ENCODE results near the gene GNG4.
A peak's percentile ranks its signal among the peaks of the same experiment; 100 is the strongest.
"Not testable (repeated sequence)": the region's sequence is repeated elsewhere in the genome, so short reads cannot be mapped to it uniquely, and the experiment has no call there.

GNG4 gene

GRCh38 chr1:235650341-235651169 lies 971 bp upstream of the GNG4 start:
- DNase-seq (ENCODE audit: low read depth): no peak
- no peak for TF ChIP-seq POLR2A (IDR thresholded peaks at IDR 0.05; ENCODE audit: extremely low read depth, insufficient read length)
- TF ChIP-seq MAX (IDR thresholded peaks at IDR 0.05; ENCODE audit: low read depth, low read length): no peak
- TF ChIP-seq MYC (IDR thresholded peaks at IDR 0.05; ENCODE audit: low read depth, low read length): no peak
- TF ChIP-seq CTCF (IDR thresholded peaks at IDR 0.05; ENCODE audit: low read depth, low read length): no peak
- H3K4me3 ChIP-seq (ENCODE audit: low read depth, low read length): no peak overlapping the region

- DNase-seq (ENCODE audit: low read depth): peak; percentile 81
- H3K4me3 ChIP-seq (ENCODE audit: low read depth, low read length): peak overlapping the region; percentile 25
- no peak for TF ChIP-seq CTCF (IDR thresholded peaks at IDR 0.05; ENCODE audit: low read depth, low read length)
- peak; percentile 72 for TF ChIP-seq MAX (IDR thresholded peaks at IDR 0.05; ENCODE audit: low read depth, low read length)
- TF ChIP-seq MYC (IDR thresholded peaks at IDR 0.05; ENCODE audit: low read depth, low read length): peak; percentile 62
These were observed 623 bp downstream of the GNG4 start for GRCh38 chr1:235648954-235649367.

GRCh38 chr1:235648407-235648907 lies 1.1 kb downstream of the GNG4 start:
- no peak for DNase-seq (ENCODE audit: low read depth)
- H3K4me3 ChIP-seq (ENCODE audit: low read depth, low read length): no peak overlapping the region
- no peak for TF ChIP-seq CTCF (IDR thresholded peaks at IDR 0.05; ENCODE audit: low read depth, low read length)
- TF ChIP-seq MAX (IDR thresholded peaks at IDR 0.05; ENCODE audit: low read depth, low read length): no peak
- TF ChIP-seq MYC (IDR thresholded peaks at IDR 0.05; ENCODE audit: low read depth, low read length): no peak
- no peak for TF ChIP-seq POLR2A (IDR thresholded peaks at IDR 0.05; ENCODE audit: extremely low read depth, insufficient read length)

- not testable (repeated sequence) for H3K4me3 ChIP-seq (ENCODE audit: low read depth, low read length)
These were observed 2.0 kb downstream of the GNG4 start for GRCh38 chr1:235647537-235647936.

GRCh38 chr1:235646463-235646862 lies 3.1 kb downstream of the GNG4 start:
- TF ChIP-seq MYC (IDR thresholded peaks at IDR 0.05; ENCODE audit: low read depth, low read length): no peak
- no peak for TF ChIP-seq CTCF (IDR thresholded peaks at IDR 0.05; ENCODE audit: low read depth, low read length)
- no peak for TF ChIP-seq POLR2A (IDR thresholded peaks at IDR 0.05; ENCODE audit: extremely low read depth, insufficient read length)
- no peak for TF ChIP-seq MAX (IDR thresholded peaks at IDR 0.05; ENCODE audit: low read depth, low read length)
- no peak overlapping the region for H3K4me3 ChIP-seq (ENCODE audit: low read depth, low read length)
- DNase-seq (ENCODE audit: low read depth): no peak

More at GRCh38 chr1:235647537-235647936, 2.0 kb downstream of the GNG4 start:
- not testable (repeated sequence) for DNase-seq (ENCODE audit: low read depth)

GRCh38 chr1:235644693-235645305 lies 4.8 kb downstream of the GNG4 start:
- no peak overlapping the region for H3K4me3 ChIP-seq (ENCODE audit: low read depth, low read length)
- DNase-seq (ENCODE audit: low read depth): no peak
- TF ChIP-seq MYC (IDR thresholded peaks at IDR 0.05; ENCODE audit: low read depth, low read length): no peak
- TF ChIP-seq MAX (IDR thresholded peaks at IDR 0.05; ENCODE audit: low read depth, low read length): no peak
- no peak for TF ChIP-seq POLR2A (IDR thresholded peaks at IDR 0.05; ENCODE audit: extremely low read depth, insufficient read length)
- TF ChIP-seq CTCF (IDR thresholded peaks at IDR 0.05; ENCODE audit: low read depth, low read length): no peak
